H1 (cell line): ENCODE measurements around the gene CSGALNACT2. TPM values are rescaled to one million over a fixed set of nuclear protein-coding genes. Genes with fewer than 3 reads are reported as not detected.

ENCODE experiments used
- BCL11A ChIP-seq, 2 experiments: IDR thresholded peaks; one replicate each; pipeline ENCODE4 v1.6.1; 2011; ENCODE audit warnings: low read depth in 2 of 2, low read length in 2 of 2, mild to moderate bottlenecking in 2 of 2
- CHD2 ChIP-seq: IDR thresholded peaks from 2 replicates; pipeline ENCODE4 v1.6.1; 2012; ENCODE audit warnings: low read length, improper control_type of control experiment
- TBP ChIP-seq: IDR thresholded peaks from 2 replicates; pipeline ENCODE4 v1.6.1; 2011; ENCODE audit warnings: low read depth, low read length, improper control_type of control experiment
- polyA plus RNA-seq, 7 experiments: library from polyadenylated mRNA; depleted of rRNA in 3 of 7; stranded (reverse) in 5 of 7; unstranded in 2 of 7; fragments of >200 nt in 5 of 7; fragments of 200-250 nt in 2 of 7; gene quantifications; 1 replicate in 5 of 7; 2 replicates in 1 of 7; 4 replicates in 1 of 7; pipeline versions ENCODE4 v1.2.1 to v1.2.3, GENCODE V29; 2011 to 2013; ENCODE audit warnings: missing spikeins in 2 of 7, mixed read lengths in 2 of 7
- total RNA-seq: library from RNA; stranded (reverse); fragmentation: NEBNext Ultra II Directional; extraction: Animal tissue kit (Norgen Biotek cat#: 25700); gene quantifications from 2 replicates; pipeline ENCODE4 v1.2.1, GENCODE V29; 2021
- TF ChIP-seq, protein P1 (sequence below): IDR thresholded peaks from 2 replicates; pipeline ENCODE4 v1.6.1; 2012; ENCODE audit warnings: inconsistent platforms

Gene CSGALNACT2
- total and polyA plus RNA-seq, 2 of the 8 experiments (the other 6 are each of a cell fraction or from before 2014, with no cell fraction given): 2.6 to 5.3 TPM

DNA sequence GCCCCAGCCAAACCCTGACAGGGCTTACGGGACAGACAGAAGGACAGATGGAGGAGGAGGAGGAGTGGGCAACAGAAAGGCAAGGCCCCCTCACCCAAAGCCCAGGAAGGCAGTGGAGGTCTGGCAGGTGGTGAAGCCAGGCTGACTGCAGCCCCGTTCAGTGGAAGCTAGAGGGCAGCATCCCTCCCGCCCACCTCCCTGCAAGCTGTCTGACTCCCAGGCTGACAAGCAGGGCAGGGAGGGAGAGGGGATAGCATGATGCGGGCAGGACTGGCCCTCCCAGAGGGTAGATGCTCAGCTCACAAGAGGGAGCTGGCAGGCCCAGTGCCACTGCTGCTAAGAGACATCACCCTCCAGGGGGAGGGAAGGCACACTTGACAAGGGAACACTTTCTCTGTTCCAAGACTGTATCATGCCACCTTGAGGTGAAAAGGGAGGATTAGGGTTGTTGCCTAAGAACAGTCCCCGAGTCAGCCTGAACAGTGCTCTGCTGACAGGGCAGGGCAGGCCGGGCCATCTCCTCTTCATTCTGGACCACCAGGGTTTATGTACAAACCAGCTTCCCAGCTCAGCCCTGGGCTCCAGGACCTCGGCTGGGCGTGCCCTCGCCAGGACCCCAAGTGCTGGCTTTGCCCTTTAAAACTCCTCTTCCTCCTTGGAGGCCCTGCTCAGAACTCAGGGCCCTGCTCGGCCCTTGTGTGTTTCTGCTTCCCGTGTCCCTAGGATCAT, 66.9 kb downstream of the CSGALNACT2 start (continued):
- TF ChIP-seq CHD2 (no peak), BCL11A (IDR thresholded peaks at IDR 0.05; ENCODE audit: low read depth in 2 of 2, low read length in 2 of 2) (no peak), TBP (no peak)
- TF ChIP-seq, protein P1, sequence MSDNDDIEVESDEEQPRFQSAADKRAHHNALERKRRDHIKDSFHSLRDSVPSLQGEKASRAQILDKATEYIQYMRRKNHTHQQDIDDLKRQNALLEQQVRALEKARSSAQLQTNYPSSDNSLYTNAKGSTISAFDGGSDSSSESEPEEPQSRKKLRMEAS: peak; percentile 52
